K562 (cell line): Measurements from ENCODE around the gene UQCRHL. TPM values are rescaled to one million over a fixed set of nuclear protein-coding genes. Genes with fewer than 3 reads are reported as not detected.

Experiments used
- ARHGAP35 ChIP-seq: fragments of 450-650 bp; IDR thresholded peaks from 2 replicates; pipeline ENCODE4 v1.6.1; 2018; ENCODE audit not compliant: partially characterized antibody
- ATF7 ChIP-seq: fragments of 450-650 bp; IDR thresholded peaks from 2 replicates; pipeline ENCODE4 v1.7.1; 2014; ENCODE audit warnings: mild to moderate bottlenecking, moderate library complexity
- BRCA1 ChIP-seq, 2 experiments: fragments of 450-650 bp in 1 of 2; sonication (generic) in 1 of 2; formaldehyde crosslinking in 1 of 2; IDR thresholded peaks; 2 replicates each; pipeline versions ENCODE4 v1.5.0 to v1.6.1; 2017 to 2020; ENCODE audit warnings: mild to moderate bottlenecking in 1 of 2, missing genetic modification reagents in 1 of 2
- DEAF1 ChIP-seq: fragments of 450-650 bp; formaldehyde crosslinking; IDR thresholded peaks from 2 replicates; pipeline ENCODE4 v1.4.0; 2020; ENCODE audit warnings: mild to moderate bottlenecking, moderate library complexity
- KLF1 ChIP-seq: fragments of 450-650 bp; IDR thresholded peaks from 2 replicates; pipeline ENCODE4 v1.6.1; 2016; ENCODE audit warnings: missing genetic modification characterization, missing compliant biosample characterization
- PHTF2 ChIP-seq: fragments of 250-450 bp; sonication (Bioruptor Pico); IDR thresholded peaks from 2 replicates; pipeline ENCODE4 v1.5.0; 2021; ENCODE audit warnings: mild to moderate bottlenecking
- TCF7L2 ChIP-seq: fragments of 150-350 bp; IDR thresholded peaks from 2 replicates; pipeline ENCODE4 v1.6.1; 2016; ENCODE audit warnings: low read depth, mild to moderate bottlenecking, low read length, moderate library complexity
- TRIM24 ChIP-seq, 2 experiments: fragments of 450-650 bp; IDR thresholded peaks; 2 replicates each; pipeline ENCODE4 v1.6.1; 2016
- XRCC5 ChIP-seq: fragments of 200-400 bp; formaldehyde crosslinking; IDR thresholded peaks from 2 replicates; pipeline ENCODE4 v1.6.1; 2017; ENCODE audit warnings: low read depth, mild to moderate bottlenecking, low read length
- ZNF23 ChIP-seq: fragments of 250-450 bp; sonication (Bioruptor Pico); IDR thresholded peaks from 2 replicates; pipeline ENCODE4 v1.4.0; 2020; ENCODE audit warnings: mild to moderate bottlenecking
- ZNF668 ChIP-seq: fragments of 250-450 bp; sonication (Bioruptor Pico); IDR thresholded peaks from 2 replicates; pipeline ENCODE4 v1.8.0; 2022; ENCODE audit warnings: mild to moderate bottlenecking, inconsistent platforms
- ZNF780A ChIP-seq: fragments of 250-450 bp; sonication (Bioruptor Pico); IDR thresholded peaks from 2 replicates; pipeline ENCODE4 v1.5.0; 2021; ENCODE audit warnings: mild to moderate bottlenecking
- polyA plus RNA-seq, 8 experiments: library from polyadenylated mRNA; depleted of rRNA in 4 of 8; stranded (reverse) in 5 of 8; unstranded in 3 of 8; fragments of >200 nt; fragmentation: Nextera tagmentation in 2 of 8; fragmentation: Illumina TruSeq in 1 of 8; extraction: Ambion mirVana in 2 of 8; extraction: Trizol in 1 of 8; gene quantifications; 2 replicates each; pipeline versions ENCODE4 v1.2.1 to v1.2.3, GENCODE V29; 2011 to 2014; ENCODE audit warnings: inconsistent platforms in 1 of 8, missing spikeins in 1 of 8
- total RNA-seq, 7 experiments: library from RNA; depleted of rRNA in 6 of 7; stranded (reverse); fragments of >200 nt in 6 of 7; fragmentation: Illumina TruSeq in 2 of 7; extraction: Trizol in 2 of 7; gene quantifications; 2 replicates each; pipeline versions ENCODE4 v1.2.1 to v1.2.3, GENCODE V29; 2011 to 2021; ENCODE audit warnings: low replicate concordance in 1 of 7

UQCRHL gene
- total and polyA plus RNA-seq, 9 of the 15 experiments (the other 6 are each of a cell fraction or from before 2014, with no cell fraction given) = 5.1 to 41.3 (median 21.8) TPM

- TF ChIP-seq ARHGAP35 = no peak
- TF ChIP-seq KLF1 = no peak
- TF ChIP-seq ZNF780A (CRISPR knock-in tag) = no peak
- TF ChIP-seq TRIM24 (IDR thresholded peaks at IDR 0.05) = no peak; a peak in 1 of 4 replicates
- no peak for TF ChIP-seq PHTF2
- peak; percentile 91 for TF ChIP-seq ATF7
- no peak for TF ChIP-seq TCF7L2
- peak; percentile 84 for TF ChIP-seq XRCC5
- TF ChIP-seq ZNF23 (CRISPR knock-in tag) = 0 out of 2 replicates have a peak, but pooled peaks have one; percentile 23
- TF ChIP-seq ZNF668 (CRISPR knock-in tag) = no peak
- no peak for TF ChIP-seq BRCA1 (IDR thresholded peaks at IDR 0.05)
- no peak for TF ChIP-seq BRCA1 (CRISPR knock-in tag; IDR thresholded peaks at IDR 0.05)
- no peak for TF ChIP-seq DEAF1 (CRISPR knock-in tag)
- TF ChIP-seq, all 486 proteins: peak for 194
Measured at GRCh38 chr1:15835741-15836510, 28.5 kb upstream of the UQCRHL start (continued).
